ENCODE measurements around the gene BTRC. TPM values are rescaled to one million over a fixed set of nuclear protein-coding genes. Genes with fewer than 3 reads are reported as not detected.

The BTRC gene
- total RNA-seq, 1 donor from 2014 or later, result 28.6 TPM

DNA sequence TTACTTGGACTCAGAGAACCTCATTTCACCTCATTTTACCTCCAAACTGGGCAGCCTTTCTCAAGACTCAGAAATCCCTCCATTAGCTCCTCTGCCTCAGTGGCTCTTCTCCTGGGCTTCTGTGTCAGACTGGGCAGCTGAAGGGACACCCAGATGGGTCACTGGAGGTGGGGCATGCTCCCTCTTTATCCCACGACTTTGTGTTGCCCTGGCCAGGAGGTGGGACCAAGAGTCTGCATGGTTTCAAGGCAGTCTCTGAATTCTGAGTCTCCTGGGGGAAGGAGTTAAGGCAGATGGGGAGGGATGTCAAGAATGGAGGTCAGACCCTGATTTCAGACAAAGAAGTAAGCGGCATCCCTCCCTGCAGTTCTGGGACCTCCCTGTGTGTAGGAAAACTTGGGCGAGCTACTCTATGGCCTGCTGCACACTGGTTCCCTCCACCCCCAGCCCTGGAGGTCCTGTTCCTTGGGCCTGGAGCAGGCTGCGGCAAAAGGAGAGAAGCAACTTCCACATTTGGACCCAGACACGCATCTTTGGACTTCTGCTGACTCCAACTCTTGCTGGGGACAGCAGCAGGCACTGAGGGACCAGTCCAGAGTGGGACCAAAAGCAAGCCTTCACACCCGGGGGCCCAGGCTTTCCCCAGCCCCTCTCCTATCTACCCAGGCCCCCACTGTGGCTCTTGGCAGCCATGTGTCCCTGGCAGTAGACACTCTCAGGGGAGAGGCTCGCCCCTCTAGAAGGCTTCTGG lies 223.3 kb downstream of the BTRC start:
- Mint-ChIP-seq H3K4me1 (ENCODE audit: low read depth) (no peaks in the 10 kb centered on the region), H3K4me3 (ENCODE audit: unreplicated experiment) (no peak overlapping the region), H3K27me3 (ENCODE audit: low read depth) (no peaks in the 10 kb centered on the region), H3K9me3 (ENCODE audit: low read depth) (peaks cover 3% of the 10 kb centered on the region), H3K36me3 (ENCODE audit: low read depth) (peaks cover 2% of the 10 kb centered on the region), H3K27ac (ENCODE audit: unreplicated experiment) (no peak overlapping the region)
- no peak for TF ChIP-seq CTCF (IDR thresholded peaks at IDR 0.05)
- no peak for DNase-seq (ENCODE audit: low spot score)

DNA sequence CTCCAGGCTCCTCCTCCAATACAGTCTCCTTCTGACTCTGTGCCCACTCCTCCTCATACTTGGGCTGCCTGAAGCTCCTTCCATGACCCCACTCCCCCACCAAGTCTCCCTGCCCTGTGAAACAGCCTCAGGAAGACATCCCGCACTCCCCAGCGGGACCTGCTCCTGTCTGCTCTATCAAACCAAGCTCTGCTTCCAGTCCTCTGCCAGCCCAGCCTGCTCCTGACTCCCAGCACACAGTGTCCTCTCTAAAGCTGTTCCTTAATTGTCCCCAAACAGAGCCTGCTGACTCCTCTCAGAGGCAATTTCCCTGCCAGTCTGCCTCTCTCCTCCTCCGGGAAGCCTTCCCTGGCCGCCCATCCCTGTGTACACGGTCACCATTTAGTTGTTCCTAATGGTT lies 224.2 kb downstream of the BTRC start:
- DNase-seq (ENCODE audit: low spot score), result no peak
- H3K27me3 Mint-ChIP-seq (ENCODE audit: low read depth), result no peaks in the 10 kb centered on the region
- H3K4me3 Mint-ChIP-seq (ENCODE audit: unreplicated experiment), result no peak overlapping the region
- H3K36me3 Mint-ChIP-seq (ENCODE audit: low read depth), result peaks cover 2% of the 10 kb centered on the region
- no peaks in the 10 kb centered on the region for H3K9me3 Mint-ChIP-seq (ENCODE audit: low read depth)
- TF ChIP-seq CTCF (IDR thresholded peaks at IDR 0.05), result no peak
- H3K4me1 Mint-ChIP-seq (ENCODE audit: low read depth), result no peaks in the 10 kb centered on the region
- no peak overlapping the region for H3K27ac Mint-ChIP-seq (ENCODE audit: unreplicated experiment)

- H3K36me3 Mint-ChIP-seq (ENCODE audit: low read depth), result peaks cover 4% of the 10 kb centered on the region
- H3K4me1 Mint-ChIP-seq (ENCODE audit: low read depth), result no peaks in the 10 kb centered on the region
- no peaks in the 10 kb centered on the region for H3K9me3 Mint-ChIP-seq (ENCODE audit: low read depth)
- no peak for TF ChIP-seq CTCF (IDR thresholded peaks at IDR 0.05)
- H3K27me3 Mint-ChIP-seq (ENCODE audit: low read depth), result no peaks in the 10 kb centered on the region
- DNase-seq (ENCODE audit: low spot score), result peak; percentile 80
- H3K4me3 Mint-ChIP-seq (ENCODE audit: unreplicated experiment), result no peak overlapping the region
- H3K27ac Mint-ChIP-seq (ENCODE audit: unreplicated experiment), result no peak overlapping the region
These were observed 225.0 kb downstream of the BTRC start for GRCh38 chr10:101578803-101579515.

DNA sequence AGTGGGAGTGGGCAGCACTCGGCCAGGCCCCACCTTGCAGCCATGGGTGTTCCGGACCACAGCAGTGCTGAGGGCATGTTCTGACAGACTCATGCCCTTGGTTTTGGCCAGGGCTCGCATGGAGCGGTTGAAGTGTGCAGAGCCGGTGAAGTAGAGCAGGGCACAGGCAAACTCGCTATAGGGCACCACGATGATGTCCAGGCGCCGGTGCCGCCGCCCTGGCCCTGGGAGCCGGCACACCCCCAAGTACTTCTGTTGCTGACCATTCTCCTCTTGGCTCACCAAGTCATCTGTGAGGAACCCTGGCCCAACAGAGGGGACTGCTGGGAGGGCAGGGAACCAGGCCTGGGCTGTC lies 225.5 kb downstream of the BTRC start:
- no peak overlapping the region for H3K27ac Mint-ChIP-seq (ENCODE audit: unreplicated experiment)
- no peaks in the 10 kb centered on the region for H3K27me3 Mint-ChIP-seq (ENCODE audit: low read depth)
- H3K36me3 Mint-ChIP-seq (ENCODE audit: low read depth), result peaks cover 4% of the 10 kb centered on the region
- no peak for DNase-seq (ENCODE audit: low spot score)
- no peaks in the 10 kb centered on the region for H3K4me1 Mint-ChIP-seq (ENCODE audit: low read depth)
- H3K4me3 Mint-ChIP-seq (ENCODE audit: unreplicated experiment), result no peak overlapping the region
- TF ChIP-seq CTCF (IDR thresholded peaks at IDR 0.05), result no peak
- H3K9me3 Mint-ChIP-seq (ENCODE audit: low read depth), result no peaks in the 10 kb centered on the region

DNA sequence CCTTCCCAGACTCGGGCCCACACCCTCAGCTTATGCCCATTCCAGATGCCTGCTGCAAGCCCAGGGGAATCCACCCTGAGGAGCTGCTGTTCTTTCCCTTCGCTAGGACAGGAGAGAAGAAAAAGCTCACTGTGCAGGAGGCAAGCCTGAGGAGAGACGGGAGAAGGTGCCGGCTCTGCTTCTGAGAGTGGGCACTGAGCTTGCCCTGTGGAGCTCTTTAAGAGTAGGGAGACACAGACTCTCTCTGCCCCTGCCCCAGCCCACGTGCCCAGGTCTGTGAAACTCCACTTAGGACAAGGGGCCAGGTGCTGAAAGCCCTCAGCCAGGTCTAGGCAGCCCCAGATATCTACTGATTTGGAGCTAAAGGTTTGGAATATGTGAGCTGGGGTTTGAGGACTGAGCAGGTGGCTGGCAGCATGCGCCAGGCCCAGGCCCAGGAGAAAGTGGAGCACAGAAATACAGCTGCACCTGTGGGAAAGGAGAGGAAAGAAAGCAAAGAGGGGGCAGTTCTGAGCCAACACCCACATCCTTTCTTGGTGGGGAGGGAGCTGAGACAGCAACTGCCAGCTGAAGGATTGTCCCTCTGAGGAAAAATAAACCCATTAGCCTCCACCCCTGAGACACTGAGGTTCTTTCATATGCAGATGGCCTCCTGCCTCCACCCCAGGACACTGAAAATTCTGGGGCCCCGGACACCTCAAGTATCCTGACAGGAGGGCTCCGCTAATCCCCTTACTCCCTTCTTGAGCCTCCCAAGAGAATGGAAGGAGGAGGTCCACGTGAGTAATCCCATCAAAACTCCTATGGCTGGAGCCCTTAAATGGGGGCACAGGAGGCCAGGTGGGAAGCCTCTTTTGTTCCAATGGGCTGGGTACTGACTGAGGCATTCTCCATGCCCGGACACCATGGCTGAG lies 226.8 kb downstream of the BTRC start:
- DNase-seq (ENCODE audit: low spot score), result peak; percentile 60
- Mint-ChIP-seq H3K36me3 (ENCODE audit: low read depth) (peaks cover 4% of the 10 kb centered on the region), H3K27ac (ENCODE audit: unreplicated experiment) (peak overlapping the region; percentile 41), H3K9me3 (ENCODE audit: low read depth) (no peaks in the 10 kb centered on the region), H3K4me3 (ENCODE audit: unreplicated experiment) (no peak overlapping the region), H3K27me3 (ENCODE audit: low read depth) (no peaks in the 10 kb centered on the region), H3K4me1 (ENCODE audit: low read depth) (no peaks in the 10 kb centered on the region)
- TF ChIP-seq CTCF (IDR thresholded peaks at IDR 0.05), result no peak

Measured in chondrocyte (in vitro differentiated cells).